Ascending aorta (tissue), 2 donors: Measurements from ENCODE around the gene KTN1. TPM values are rescaled to one million over a fixed set of nuclear protein-coding genes. Genes with fewer than 3 reads are reported as not detected.

Experiments used
- DNase-seq, 2 donors: peaks; one replicate each; pipeline ENCODE4 v3.0.0-alpha.2; 2019; ENCODE audit warnings: low spot score in 2 of 2
- H3K27ac ChIP-seq, 2 donors: fragments of 200-600 bp; sonication (generic); one replicate each; pipeline ENCODE4 v1.5.1; 2016 to 2017; ENCODE audit warnings: mild to moderate bottlenecking in 1 of 2
- H3K27me3 ChIP-seq: fragments of 200-600 bp; sonication (generic); one replicate; pipeline ENCODE4 v1.5.1; 2017
- H3K36me3 ChIP-seq, 2 donors: fragments of 200-600 bp; sonication (generic); one replicate each; pipeline ENCODE4 v1.5.1; 2016
- H3K4me1 ChIP-seq, 2 donors: fragments of 200-600 bp; sonication (generic); one replicate each; pipeline ENCODE4 v1.5.1; 2016 to 2017; ENCODE audit warnings: mild to moderate bottlenecking in 1 of 2
- H3K4me3 ChIP-seq, 2 donors: fragments of 200-600 bp; sonication (generic); one replicate each; pipeline ENCODE4 v1.5.1; 2016 to 2017; ENCODE audit warnings: mild to moderate bottlenecking in 1 of 2
- H3K9me3 ChIP-seq, 2 donors: fragments of 200-600 bp; sonication (generic); one replicate each; pipeline ENCODE4 v1.5.1; 2016
- intact Hi-C: fragments of 100-400 bp; cut with DNase I; formaldehyde crosslinking; loops from one replicate; pipeline ENCODE4 v1.15.1; 2023
- total RNA-seq: library from RNA; depleted of rRNA; stranded (reverse); fragments of >200 nt; gene quantifications from one replicate; pipeline ENCODE4 v1.1.0, GENCODE V29; 2016
- TF ChIP-seq, protein P1 (sequence below), 3 experiments: fragments of 200-600 bp in 2 of 3; fragments of 450-650 bp in 1 of 3; sonication (generic) in 2 of 3; IDR thresholded peaks; one replicate each; pipeline ENCODE4 v1.5.1; 2016 to 2019; ENCODE audit warnings: antibody characterized with exemption in 3 of 3, mild to moderate bottlenecking in 1 of 3, moderate library complexity in 1 of 3

KTN1 gene
- total RNA-seq, 1 donor from 2014 or later = 36.3 TPM

DNA sequence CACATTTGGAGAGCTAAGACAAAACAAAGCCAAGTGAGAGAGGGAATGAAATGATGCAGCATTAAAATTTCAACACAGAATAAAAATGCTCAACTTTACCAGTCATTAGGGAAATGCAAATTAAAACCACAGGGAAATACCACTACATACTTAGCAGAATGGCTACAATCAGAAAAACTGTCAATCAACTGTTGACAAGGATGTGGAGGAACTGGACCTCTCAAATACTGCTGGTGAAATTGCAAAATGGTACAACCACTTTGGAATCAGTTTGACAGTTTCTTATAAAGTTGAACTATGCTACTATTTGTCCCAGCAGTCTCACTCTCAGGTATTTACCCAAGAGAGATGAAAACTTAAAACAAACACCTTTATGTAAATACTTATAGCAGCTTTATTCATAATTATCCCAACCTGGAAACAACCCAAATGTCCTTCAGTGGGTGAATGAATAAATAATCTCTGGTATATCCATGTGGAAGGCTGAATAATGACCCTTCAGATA, 43.8 kb upstream of the KTN1 start:
- Histone ChIP-seq H3K36me3 (no peaks in the 10 kb centered on the region), H3K4me1 (no peaks in the 10 kb centered on the region), H3K27ac (no peak overlapping the region), H3K4me3 (no peak overlapping the region), H3K27me3 (no peaks in the 10 kb centered on the region), H3K9me3 (no peaks in the 10 kb centered on the region)
- TF ChIP-seq, protein P1, sequence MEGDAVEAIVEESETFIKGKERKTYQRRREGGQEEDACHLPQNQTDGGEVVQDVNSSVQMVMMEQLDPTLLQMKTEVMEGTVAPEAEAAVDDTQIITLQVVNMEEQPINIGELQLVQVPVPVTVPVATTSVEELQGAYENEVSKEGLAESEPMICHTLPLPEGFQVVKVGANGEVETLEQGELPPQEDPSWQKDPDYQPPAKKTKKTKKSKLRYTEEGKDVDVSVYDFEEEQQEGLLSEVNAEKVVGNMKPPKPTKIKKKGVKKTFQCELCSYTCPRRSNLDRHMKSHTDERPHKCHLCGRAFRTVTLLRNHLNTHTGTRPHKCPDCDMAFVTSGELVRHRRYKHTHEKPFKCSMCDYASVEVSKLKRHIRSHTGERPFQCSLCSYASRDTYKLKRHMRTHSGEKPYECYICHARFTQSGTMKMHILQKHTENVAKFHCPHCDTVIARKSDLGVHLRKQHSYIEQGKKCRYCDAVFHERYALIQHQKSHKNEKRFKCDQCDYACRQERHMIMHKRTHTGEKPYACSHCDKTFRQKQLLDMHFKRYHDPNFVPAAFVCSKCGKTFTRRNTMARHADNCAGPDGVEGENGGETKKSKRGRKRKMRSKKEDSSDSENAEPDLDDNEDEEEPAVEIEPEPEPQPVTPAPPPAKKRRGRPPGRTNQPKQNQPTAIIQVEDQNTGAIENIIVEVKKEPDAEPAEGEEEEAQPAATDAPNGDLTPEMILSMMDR (IDR thresholded peaks at IDR 0.05) = no peak
- intact Hi-C loops = no loop called here
- no peak for DNase-seq

DNA sequence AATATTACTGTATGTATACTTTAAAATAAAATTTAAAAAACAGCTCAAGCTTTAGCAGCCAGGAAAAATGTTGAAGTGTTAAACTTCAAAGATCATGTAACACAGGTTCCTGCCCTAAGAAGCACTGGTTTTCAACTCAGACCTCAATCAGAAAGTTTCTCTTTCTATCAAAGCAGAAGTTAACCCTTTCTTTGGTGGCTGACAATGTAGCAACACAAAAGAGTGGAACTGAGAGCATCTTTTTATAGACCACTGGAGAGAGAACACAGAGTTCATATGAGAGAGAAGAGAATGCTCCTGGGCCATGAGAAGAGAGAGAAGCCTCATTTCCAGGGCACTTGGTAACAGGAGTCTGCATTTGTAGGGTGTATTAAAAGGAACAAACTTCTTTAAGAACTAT, 42.2 kb upstream of the KTN1 start:
- TF ChIP-seq, protein P1 (IDR thresholded peaks at IDR 0.05) = no peak
- no peaks in the 10 kb centered on the region for H3K27me3 ChIP-seq
- no peak overlapping the region for H3K4me3 ChIP-seq
- H3K4me1 ChIP-seq = no peaks in the 10 kb centered on the region
- intact Hi-C loops = no loop called here
- no peaks in the 10 kb centered on the region for H3K36me3 ChIP-seq
- no peaks in the 10 kb centered on the region for H3K9me3 ChIP-seq
- H3K27ac ChIP-seq = no peak overlapping the region
- no peak for DNase-seq

DNA sequence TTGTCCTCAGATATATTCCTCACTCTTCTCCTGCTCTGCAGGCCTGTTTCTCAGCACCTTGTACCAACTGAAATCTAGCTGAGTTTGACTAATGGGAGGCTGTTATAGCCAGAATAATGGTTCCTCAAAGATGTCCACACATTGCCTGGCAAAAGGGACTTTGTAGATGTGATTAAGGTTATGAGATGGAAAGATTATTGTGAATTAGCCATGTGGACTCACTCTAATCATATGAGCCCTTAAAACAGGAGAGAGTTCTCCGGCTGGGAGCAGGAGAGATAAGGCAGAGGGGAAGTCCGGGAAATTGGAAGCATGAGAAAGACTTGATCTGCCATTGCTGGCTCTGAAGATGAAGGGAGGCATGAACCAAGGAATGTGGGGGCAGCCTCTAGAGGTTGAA, 40.0 kb upstream of the KTN1 start:
- TF ChIP-seq, protein P1 (IDR thresholded peaks at IDR 0.05) = no peak
- Histone ChIP-seq H3K9me3 (no peaks in the 10 kb centered on the region), H3K27me3 (no peaks in the 10 kb centered on the region), H3K36me3 (no peaks in the 10 kb centered on the region), H3K4me1 (no peaks in the 10 kb centered on the region), H3K27ac (no peak overlapping the region), H3K4me3 (no peak overlapping the region)
- intact Hi-C loops = no loop called here
- DNase-seq = no peak

DNA sequence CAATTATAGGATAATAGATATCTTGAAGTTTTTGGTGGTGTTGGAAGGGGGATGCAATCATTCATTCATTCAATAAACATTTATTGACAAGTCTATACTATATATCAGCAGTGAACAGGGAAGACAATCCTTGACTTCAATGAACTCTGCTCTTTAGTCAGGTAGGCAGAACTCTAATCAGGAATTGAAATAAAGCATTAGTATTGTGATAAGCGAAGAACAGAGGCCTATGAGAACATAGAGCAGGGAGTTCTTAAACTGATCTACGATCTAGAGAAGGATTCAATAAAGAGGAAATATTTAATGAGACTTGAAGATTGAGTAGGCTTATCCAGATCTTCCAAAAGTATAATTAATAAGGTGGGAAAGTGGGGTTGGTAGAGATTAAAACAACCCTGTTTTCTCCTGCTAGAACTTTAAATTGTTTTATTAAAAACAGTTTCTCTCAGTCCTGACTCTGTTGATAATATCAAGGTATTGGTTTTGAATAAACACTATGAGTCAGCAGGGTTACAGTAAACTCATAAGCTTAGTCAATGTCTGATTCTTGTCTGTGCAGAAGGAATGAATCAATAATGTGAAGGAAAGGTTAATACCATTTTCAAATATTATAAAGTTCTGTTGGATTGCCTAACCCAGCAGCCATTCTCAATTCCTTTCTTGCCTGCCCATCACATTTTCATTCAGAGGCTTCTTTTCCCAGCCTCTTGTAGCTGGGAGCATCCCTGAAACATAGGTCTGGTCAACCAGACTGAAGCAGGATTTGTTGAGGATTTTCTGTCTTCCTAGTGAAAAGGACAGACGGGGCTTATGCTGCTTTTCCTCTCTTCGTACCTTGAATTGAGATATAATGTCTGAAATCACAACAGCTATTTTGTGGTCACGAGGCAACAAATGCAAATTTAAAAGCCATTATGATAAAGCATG, 38.9 kb upstream of the KTN1 start:
- TF ChIP-seq, protein P1 (IDR thresholded peaks at IDR 0.05) = no peak
- no peaks in the 10 kb centered on the region for H3K4me1 ChIP-seq
- DNase-seq = no peak
- H3K27ac ChIP-seq = no peak overlapping the region
- H3K27me3 ChIP-seq = no peaks in the 10 kb centered on the region
- H3K4me3 ChIP-seq = no peak overlapping the region
- no peaks in the 10 kb centered on the region for H3K9me3 ChIP-seq
- intact Hi-C loops = no loop called here
- no peaks in the 10 kb centered on the region for H3K36me3 ChIP-seq

DNA sequence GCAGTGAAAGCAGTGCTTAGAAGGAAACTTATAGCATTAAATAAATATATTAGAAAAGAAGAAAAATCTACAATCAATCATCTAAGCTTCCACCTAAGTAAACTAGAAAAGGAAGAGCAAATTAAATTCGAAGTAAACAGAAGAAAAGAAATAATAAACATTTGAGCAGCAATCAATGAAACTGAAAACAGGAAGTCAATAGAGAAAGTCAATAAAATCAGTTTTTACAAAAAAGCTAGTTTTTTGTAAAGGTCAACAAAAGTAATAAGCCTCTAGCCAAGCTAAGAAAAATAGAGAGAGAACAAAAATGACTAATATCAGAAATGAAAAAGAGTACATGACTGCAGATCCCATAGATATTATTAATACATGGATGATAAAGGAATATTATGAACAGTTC, 34.2 kb upstream of the KTN1 start:
- no peaks in the 10 kb centered on the region for H3K9me3 ChIP-seq
- no peaks in the 10 kb centered on the region for H3K36me3 ChIP-seq
- no peak for DNase-seq
- intact Hi-C loops = no loop called here
- TF ChIP-seq, protein P1 (IDR thresholded peaks at IDR 0.05) = no peak
- no peaks in the 10 kb centered on the region for H3K4me1 ChIP-seq
- H3K4me3 ChIP-seq = no peak overlapping the region
- H3K27ac ChIP-seq = no peak overlapping the region
- no peaks in the 10 kb centered on the region for H3K27me3 ChIP-seq
